HG03565 (cell line): Measurements from ENCODE around the gene RPS6KC1.
"Not testable (repeated sequence)": the region's sequence is repeated elsewhere in the genome, so short reads cannot be mapped to it uniquely, and the experiment has no call there.

ENCODE experiments used
- ATAC-seq: cut with Tn5 transposase; IDR thresholded peaks from one replicate; pipeline ENCODE4 v1.9.1; 2021; ENCODE audit warnings: mild to moderate bottlenecking, moderate library complexity; ENCODE audit not compliant: unreplicated experiment

RPS6KC1 gene

DNA sequence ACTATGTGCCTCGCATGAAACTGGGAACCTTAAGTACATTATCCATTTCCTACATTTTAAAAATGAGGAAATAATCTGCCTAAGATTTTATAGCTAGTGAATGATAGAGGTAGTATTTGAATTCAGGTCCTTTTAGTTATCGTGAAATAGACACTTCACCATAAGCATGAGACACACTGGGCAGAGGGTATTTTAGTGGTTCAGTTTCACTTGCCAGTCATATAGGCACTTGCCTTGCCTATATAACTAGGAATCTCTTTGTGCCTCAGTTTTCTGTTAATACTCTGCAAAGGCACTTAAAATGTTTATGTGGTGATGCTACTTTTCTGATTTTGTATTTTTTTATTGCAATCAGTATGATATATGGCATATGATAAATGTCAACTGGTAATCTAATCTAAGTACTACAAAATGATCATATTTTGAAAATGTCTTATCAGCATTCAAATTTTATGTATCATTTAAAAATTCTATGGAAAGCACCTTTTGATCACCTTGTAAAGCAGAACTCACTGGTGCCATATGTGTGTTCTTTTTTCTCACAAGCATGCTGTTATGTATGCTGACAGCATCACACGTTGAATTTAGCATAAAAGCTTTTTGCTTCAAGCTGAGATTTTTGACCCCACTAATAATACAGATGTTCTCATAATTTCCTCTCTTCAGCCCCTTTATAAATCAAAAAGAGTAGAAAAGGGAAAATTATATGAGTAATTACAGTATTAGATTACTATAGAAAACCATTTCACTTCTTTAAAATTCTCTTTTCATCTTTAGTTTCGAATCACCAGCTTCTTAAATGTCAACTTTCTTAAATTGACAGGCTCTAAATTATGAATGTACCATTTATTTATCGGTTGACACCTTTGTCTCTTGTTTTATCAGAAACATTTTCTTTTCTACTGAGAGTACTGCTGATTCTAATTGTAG, 52.6 kb downstream of the RPS6KC1 start:
- ATAC-seq: peak; percentile 49

- ATAC-seq: no peak
These were observed 53.6 kb downstream of the RPS6KC1 start for GRCh38 chr1:213104604-213105003.

DNA sequence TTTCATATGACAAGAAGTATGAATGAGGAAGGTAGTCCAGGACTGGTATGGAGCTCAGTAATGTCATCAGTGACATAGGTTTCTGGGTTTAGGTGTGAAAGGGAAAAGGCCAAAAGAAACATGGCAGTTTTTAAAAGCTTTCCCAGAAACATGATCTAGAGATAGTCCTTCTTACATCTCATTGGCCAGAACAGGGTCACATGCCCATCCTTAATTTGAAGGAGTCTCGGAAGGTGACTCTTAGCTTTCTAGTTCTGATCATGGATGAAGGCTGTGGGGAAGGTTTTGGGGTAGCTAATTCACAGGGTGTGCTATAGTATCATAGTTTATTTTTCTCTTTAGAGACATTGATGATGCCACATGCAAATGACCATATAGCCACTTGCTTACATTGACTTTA, 55.3 kb downstream of the RPS6KC1 start:
- ATAC-seq: no peak

- ATAC-seq: no peak
These were observed 56.6 kb downstream of the RPS6KC1 start for GRCh38 chr1:213107613-213108012.

DNA sequence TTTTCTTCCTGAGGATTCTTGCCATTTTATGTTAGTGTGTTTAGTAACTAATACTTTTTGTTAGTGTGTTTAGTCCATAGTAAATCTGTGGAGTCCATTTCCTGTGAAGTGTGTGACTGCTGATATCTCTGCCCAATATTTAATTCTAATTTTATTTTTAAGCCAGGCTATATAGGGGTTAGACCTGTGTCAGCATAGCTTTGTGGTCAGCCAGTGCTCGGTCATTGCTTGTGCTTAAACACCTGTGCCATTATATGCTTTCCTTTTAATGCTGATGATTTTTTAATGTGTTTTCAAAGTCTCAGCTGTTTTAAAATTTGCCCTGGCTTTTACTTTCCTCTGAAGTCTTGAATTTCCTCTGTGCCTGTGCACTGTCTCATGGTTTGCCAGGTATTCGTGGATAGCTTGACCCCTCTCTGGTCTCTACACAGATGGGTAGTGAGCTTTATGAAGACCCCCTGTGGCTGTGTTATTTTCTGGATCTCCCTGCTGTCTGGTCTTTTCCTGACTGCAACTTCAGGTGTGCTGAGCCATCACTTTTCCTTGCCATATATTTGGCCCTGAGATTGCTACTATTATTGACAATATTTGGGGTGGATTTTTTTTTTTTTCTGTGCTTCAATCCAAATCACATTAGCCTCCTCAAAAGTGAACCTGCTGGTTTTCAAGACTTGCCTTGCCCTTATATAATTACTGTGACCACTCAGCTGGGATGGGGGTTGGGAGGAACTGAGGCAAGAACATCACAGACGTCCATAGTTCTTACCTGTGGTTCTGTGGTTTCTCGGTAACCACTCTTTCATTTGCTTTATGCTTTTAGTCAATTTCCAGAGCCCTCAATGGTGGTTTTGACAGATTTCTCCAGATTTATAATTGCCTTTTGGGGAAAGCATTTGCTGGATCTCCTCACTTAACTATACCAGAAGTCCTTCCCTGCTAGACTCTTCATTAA, 59.6 kb downstream of the RPS6KC1 start:
- ATAC-seq: peak; percentile 64

GRCh38 chr1:213111502-213111901, 60.5 kb downstream of the RPS6KC1 start:
- ATAC-seq: no peak

DNA sequence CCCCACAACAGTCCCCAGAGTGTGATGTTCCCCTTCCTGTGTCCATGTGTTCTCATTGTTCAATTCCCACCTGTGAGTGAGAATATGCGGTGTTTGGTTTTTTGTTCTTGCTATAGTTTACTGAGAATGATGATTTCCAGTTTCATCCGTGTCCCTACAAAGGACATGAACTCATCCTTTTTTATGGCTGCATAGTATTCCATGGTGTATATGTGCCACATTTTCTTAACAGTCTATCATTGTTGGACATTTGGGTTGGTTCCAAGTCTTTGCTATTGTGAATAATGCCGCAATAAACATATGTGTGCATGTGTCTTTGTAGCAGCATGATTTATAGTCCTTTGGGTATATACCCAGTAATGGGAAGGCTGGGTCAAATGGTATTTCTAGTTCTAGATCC, 61.7 kb downstream of the RPS6KC1 start:
- not testable (repeated sequence) for ATAC-seq

- not testable (repeated sequence) for ATAC-seq
These were observed 66.7 kb downstream of the RPS6KC1 start for GRCh38 chr1:213117699-213118180.

DNA sequence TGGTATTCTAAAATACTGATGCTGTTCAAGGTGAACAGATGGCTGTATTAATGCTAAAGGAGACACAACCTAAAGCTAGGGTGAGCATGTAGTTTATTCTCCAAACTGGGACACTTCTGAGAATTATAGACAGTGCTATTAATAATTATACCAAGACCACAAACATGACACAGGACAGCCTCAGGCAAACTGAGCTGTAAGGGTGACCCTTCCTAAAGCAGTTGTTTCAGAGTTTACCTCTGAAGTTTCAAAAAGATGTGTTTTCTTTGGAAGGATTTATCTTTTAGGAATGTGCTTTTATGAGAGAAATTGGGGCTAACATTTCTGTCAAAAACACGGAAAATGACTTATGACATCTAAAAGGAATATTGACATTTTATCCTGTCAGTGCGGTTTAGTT, 68.8 kb downstream of the RPS6KC1 start:
- no peak for ATAC-seq

- ATAC-seq: no peak
These were observed 69.3 kb downstream of the RPS6KC1 start for GRCh38 chr1:213120386-213120785.

DNA sequence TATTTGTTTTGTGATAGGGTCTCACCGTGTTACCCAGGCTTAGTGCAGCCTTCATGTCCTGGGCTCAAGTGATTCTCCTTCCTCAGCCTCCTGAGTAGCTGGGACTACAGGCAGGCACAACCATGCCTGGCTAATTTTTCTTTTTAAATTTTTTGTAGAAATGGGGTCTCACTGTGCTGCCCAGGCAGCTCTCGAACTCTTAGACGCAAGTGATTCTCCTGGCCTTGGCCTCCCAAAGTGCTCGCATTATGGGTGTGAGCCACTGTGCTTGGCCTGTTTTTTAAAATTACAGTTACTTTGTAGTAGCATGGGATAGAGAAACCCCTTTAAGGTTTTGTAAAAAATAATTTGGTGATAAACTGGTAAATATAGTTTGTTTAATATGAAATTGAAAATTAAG, 69.9 kb downstream of the RPS6KC1 start:
- no peak for ATAC-seq

DNA sequence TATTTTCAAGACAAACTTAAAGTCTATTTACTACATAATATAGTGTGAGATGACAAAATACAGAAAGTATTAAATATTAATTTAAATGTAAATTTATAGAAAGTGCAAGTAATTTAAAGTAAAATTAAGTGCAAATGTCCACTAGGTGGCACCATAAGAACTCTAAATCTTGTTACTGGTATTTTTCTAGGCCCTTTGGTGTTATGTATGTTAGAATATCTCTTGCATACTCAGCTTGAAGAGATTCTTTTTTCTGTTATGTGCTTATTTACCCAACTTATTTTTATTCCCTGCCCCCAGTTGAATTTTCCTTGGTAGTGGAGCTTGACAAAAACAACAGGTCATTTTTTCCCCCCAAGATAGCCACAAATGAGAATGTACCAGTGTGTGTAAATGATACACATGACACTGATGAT, 71.5 kb downstream of the RPS6KC1 start:
- ATAC-seq: no peak

DNA sequence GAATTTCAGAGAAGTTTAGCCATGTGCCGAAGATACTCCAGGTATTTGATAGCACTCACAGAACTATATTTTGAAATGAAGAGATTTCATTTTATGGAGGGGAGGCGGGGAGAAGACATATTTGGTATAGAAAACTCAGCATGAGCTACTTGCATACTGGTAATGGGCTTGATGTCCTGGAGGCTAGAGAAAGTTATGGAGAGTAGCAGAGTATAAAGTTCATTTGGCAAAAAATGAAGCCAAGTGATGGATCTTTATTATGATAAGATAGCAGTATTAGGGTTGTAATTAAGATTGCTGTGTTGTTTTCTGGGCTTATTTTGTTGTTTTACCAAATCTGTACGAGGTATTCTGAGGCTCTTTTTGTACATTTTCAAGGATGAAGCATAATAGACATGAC, 72.0 kb downstream of the RPS6KC1 start:
- ATAC-seq: no peak

DNA sequence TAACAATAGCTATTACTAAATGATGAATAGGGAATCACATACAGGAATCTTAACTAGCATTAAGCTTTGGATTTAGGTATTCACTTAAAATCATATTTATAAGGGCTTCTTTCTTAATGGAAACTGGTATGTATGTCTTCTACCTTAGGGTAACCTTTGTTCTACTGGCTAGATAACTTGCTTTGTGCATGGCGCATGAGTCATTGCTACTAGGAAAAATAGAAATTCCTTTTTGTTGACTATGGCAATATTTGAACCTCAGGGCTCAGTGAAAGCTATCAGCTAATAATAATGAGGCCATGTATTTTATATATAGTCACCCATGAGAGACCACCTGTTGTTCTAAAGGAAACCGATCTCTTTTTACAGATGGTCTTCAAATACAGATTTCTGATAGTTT, 72.5 kb downstream of the RPS6KC1 start:
- no peak for ATAC-seq

- ATAC-seq: no peak
These were observed 73.5 kb downstream of the RPS6KC1 start for GRCh38 chr1:213124590-213124989.

DNA sequence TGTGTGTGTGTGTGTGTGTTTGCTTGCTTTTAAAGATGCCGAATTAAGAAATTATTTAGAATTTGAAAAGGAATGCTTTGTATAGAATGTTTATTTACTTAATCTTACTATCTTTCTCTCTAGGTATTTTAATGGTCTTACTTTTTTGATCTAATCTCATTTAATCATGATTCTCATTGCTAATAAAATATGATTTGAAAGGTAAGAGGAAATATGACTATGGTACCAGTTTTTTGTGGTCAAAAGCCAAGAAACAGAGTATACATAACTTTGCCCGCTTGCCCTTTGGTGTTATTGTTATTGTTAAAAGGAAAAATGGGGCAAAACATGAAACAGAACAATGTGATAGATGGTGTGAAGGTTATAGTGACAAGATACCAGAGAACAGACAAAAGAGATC, 74.6 kb downstream of the RPS6KC1 start:
- ATAC-seq: no peak

- no peak for ATAC-seq
These were observed 76.0 kb downstream of the RPS6KC1 start for GRCh38 chr1:213127074-213127473.

DNA sequence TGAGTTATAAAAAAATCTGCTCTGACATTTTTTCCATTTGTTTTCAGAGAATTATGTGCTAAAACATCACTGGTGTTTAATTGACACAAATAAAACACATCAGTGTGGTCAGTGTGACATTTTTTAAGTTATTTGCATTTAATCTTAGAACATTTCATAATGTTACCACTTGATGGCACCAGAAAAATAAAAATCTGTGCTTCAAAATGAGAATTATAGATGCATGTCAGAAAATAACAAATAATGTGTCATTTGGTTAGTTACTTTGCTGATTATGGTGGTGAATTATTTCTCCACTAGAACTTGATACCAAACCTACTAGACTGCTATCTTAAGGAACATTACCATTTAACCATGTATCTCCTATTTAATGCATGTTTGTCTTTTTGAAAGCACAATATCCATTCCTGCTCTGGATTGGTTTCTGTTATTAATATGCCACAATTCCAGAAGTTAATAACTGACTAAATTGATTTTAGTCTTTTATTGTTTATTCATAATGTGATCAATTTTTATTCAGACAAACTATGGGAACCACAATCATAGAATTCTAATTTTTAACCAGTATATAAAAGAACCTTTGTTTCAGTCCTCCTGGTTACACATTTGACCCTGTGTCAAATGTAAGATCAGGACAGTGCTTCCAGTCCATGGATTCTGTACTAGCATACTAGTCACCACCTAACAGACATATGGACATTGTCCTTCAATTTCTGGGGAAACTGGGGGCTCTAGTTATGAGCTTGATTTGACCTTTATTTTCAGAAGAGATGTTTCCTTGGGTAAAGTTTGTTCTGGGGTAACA, 81.0 kb downstream of the RPS6KC1 start:
- no peak for ATAC-seq

GRCh38 chr1:213135572-213135971, 84.5 kb downstream of the RPS6KC1 start:
- ATAC-seq: no peak

- ATAC-seq: no peak
These were observed 85.3 kb downstream of the RPS6KC1 start for GRCh38 chr1:213136190-213136917.
